ENCODE results near the gene CBLL1. TPM values are rescaled to one million over a fixed set of nuclear protein-coding genes. Genes with fewer than 3 reads are reported as not detected.

Gene CBLL1
- polyA plus RNA-seq, 6 donors from 2014 or later, result 68.2 to 118 (median 75.4) TPM

GRCh38 chr7:107799647-107800264 lies 55.8 kb downstream of the CBLL1 start:
- Mint-ChIP-seq H3K27ac (no peak overlapping the region), H3K36me3 (no peaks in the 10 kb centered on the region), H3K9me3 (no peaks in the 10 kb centered on the region), H3K4me1 (no peaks in the 10 kb centered on the region), H3K27me3 (peaks cover 25 to 31% (median 27%) of the 10 kb centered on the region in 3 donors), H3K4me3 (no peak overlapping the region)
- no peak for ATAC-seq (ENCODE audit: low read depth in 2 of 2)
- no peak for DNase-seq

GRCh38 chr7:107803009-107803610 lies 59.2 kb downstream of the CBLL1 start, which contains the start of gene SLC26A3:
TSS of gene SLC26A3 (minus strand) at chr7:107803223. CDS start at chr7:107794509, 8,714 bp downstream.
- H3K27ac Mint-ChIP-seq, result no peak within 1 kb of the TSS
- peaks cover 17 to 28% (median 24%) of the 10 kb centered on the region in 3 donors for H3K27me3 Mint-ChIP-seq
- no peak for DNase-seq
- no peaks in the 10 kb centered on the region for H3K36me3 Mint-ChIP-seq
- H3K4me1 Mint-ChIP-seq, result no peaks in the 10 kb centered on the region
- no peak for ATAC-seq (ENCODE audit: low read depth in 2 of 2)
- no peaks in the 10 kb centered on the region for H3K9me3 Mint-ChIP-seq
- no peak within 1 kb of the TSS for H3K4me3 Mint-ChIP-seq

GRCh38 chr7:107809179-107809578 lies 65.2 kb downstream of the CBLL1 start:
- Mint-ChIP-seq H3K4me1 (no peaks in the 10 kb centered on the region), H3K36me3 (no peaks in the 10 kb centered on the region), H3K4me3 (peak overlapping the region in 1 of 8 donors; percentile 54), H3K9me3 (no peaks in the 10 kb centered on the region), H3K27ac (no peak overlapping the region), H3K27me3 (peaks cover 3 to 8% (median 7%) of the 10 kb centered on the region in 3 donors)
- no peak for ATAC-seq (ENCODE audit: low read depth in 2 of 2)
- no peak for DNase-seq

GRCh38 chr7:107810626-107811025 lies 66.7 kb downstream of the CBLL1 start:
- DNase-seq, result no peak
- no peaks in the 10 kb centered on the region for H3K9me3 Mint-ChIP-seq
- H3K4me1 Mint-ChIP-seq, result no peaks in the 10 kb centered on the region
- H3K27ac Mint-ChIP-seq, result no peak overlapping the region
- peaks cover 0 to under 1% (median 0%) of the 10 kb centered on the region in 3 donors for H3K27me3 Mint-ChIP-seq
- no peak overlapping the region for H3K4me3 Mint-ChIP-seq
- no peaks in the 10 kb centered on the region for H3K36me3 Mint-ChIP-seq
- ATAC-seq (ENCODE audit: low read depth in 2 of 2), result no peak

Other genes with a start within 250 kb of the CBLL1 start
- gene COG5, start 180.2 kb upstream of the CBLL1 start, polyA plus RNA-seq (ENCODE audit: low read depth in 6 of 6), result 10 to 100 TPM; 19.3 to 38.9 (median 23.4) TPM
- gene DUS4L, start 180.2 kb upstream of the CBLL1 start, polyA plus RNA-seq (ENCODE audit: low read depth in 6 of 6), result 10 to 100 TPM in 1 of 6 donors, 1 to 10 TPM in 4, under 1 TPM in 1; 0.91 to 10.0 (median 7.6) TPM
- gene BCAP29, start 163.9 kb upstream of the CBLL1 start, polyA plus RNA-seq (ENCODE audit: low read depth in 6 of 6), result 10 to 100 TPM; 63.0 to 89.2 (median 77.5) TPM
- gene SLC26A4, start 83.3 kb upstream of the CBLL1 start, polyA plus RNA-seq (ENCODE audit: low read depth in 6 of 6), result under 1 TPM in 2 of 6 donors, not detected in 4; 0.09 to 0.19 TPM
- not detected for gene SLC26A3, start 59.1 kb downstream of the CBLL1 start, polyA plus RNA-seq (ENCODE audit: low read depth in 6 of 6)
- gene DLD, start 147.0 kb downstream of the CBLL1 start, polyA plus RNA-seq (ENCODE audit: low read depth in 6 of 6), result 10 to 100 TPM; 35.3 to 49.5 (median 42.9) TPM

All from naive B cell (primary cell).